ENCODE data around the gene SPTBN5.

The SPTBN5 gene

GRCh38 chr15:41804916-41805666 is 88.8 kb downstream of the SPTBN5 start:
- DNase-seq (ENCODE audit: low read depth), result no peak

- DNase-seq (ENCODE audit: low read depth), result no peak
Measured at GRCh38 chr15:41804361-41804760, 89.5 kb downstream of the SPTBN5 start.

- DNase-seq (ENCODE audit: low read depth), result no peak
Measured at GRCh38 chr15:41801850-41802455, 91.9 kb downstream of the SPTBN5 start.

GRCh38 chr15:41801185-41801584 is 92.7 kb downstream of the SPTBN5 start:
- no peak for DNase-seq (ENCODE audit: low read depth)

- DNase-seq (ENCODE audit: low read depth), result no peak
Measured at GRCh38 chr15:41799488-41799805, 94.4 kb downstream of the SPTBN5 start.

GRCh38 chr15:41798607-41799487 is 95.0 kb downstream of the SPTBN5 start:
- DNase-seq (ENCODE audit: low read depth), result no peak
